ENCODE results near the gene ITPR2. TPM values are rescaled to one million over a fixed set of nuclear protein-coding genes. Genes with fewer than 3 reads are reported as not detected.

Gene ITPR2
- total RNA-seq, 2 experiments from 2014 or later, result 28.8 to 29.9 TPM

- H3K9me3 ChIP-seq (ENCODE audit: control insufficient read depth in 1 of 2, insufficient read depth in 1 of 2, low read length in 2 of 2), result no peaks in the 10 kb centered on the region
- no peaks in the 10 kb centered on the region for H3K27me3 ChIP-seq (ENCODE audit: control insufficient read depth in 1 of 2, insufficient read depth in 2 of 2, low read length in 2 of 2)
- H3K4me1 Mint-ChIP-seq (ENCODE audit: low read depth), result no peaks in the 10 kb centered on the region
- POLR2A ChIA-PET, result no interaction called here
- no peak overlapping the region for H3K4me3 ChIP-seq (ENCODE audit: low read length)
- H3K36me3 Mint-ChIP-seq (ENCODE audit: low read depth), result peaks cover 4% of the 10 kb centered on the region
- DNase-seq (peak in 2 of 14 experiments; percentile 4 to 25), ATAC-seq (ENCODE audit: poor library complexity) (no peak)
- H3K4me1 ChIP-seq (ENCODE audit: insufficient read depth, low read length), result no peaks in the 10 kb centered on the region
- H3K9me3 Mint-ChIP-seq, result no peaks in the 10 kb centered on the region
- no peak for TF ChIP-seq CTCF (IDR thresholded peaks at IDR 0.05)
- no peaks in the 10 kb centered on the region for H3K36me3 ChIP-seq (ENCODE audit: insufficient read depth, low read length)
- H3K27ac Mint-ChIP-seq, result no peak overlapping the region
- H3K27ac ChIP-seq (ENCODE audit: low read depth in 1 of 2, low read length in 2 of 2), result no peak overlapping the region
- intact Hi-C loops (cut with DNase I, micrococcal nuclease), result no loop called here
- CTCF ChIA-PET, result no interaction called here
- no peak overlapping the region for H3K4me3 Mint-ChIP-seq
- H3K27me3 Mint-ChIP-seq, result no peaks in the 10 kb centered on the region
Observed at GRCh38 chr12:26359576-26359975, 473.4 kb downstream of the ITPR2 start.

GRCh38 chr12:26358651-26359050 lies 474.3 kb downstream of the ITPR2 start:
- CTCF ChIA-PET, result no interaction called here
- no peak for TF ChIP-seq CTCF (IDR thresholded peaks at IDR 0.05)

GRCh38 chr12:26347300-26347699 lies 485.7 kb downstream of the ITPR2 start:
- no peaks in the 10 kb centered on the region for H3K9me3 ChIP-seq (ENCODE audit: control insufficient read depth in 1 of 2, insufficient read depth in 1 of 2, low read length in 2 of 2)
- H3K27ac Mint-ChIP-seq, result no peak overlapping the region
- H3K36me3 Mint-ChIP-seq (ENCODE audit: low read depth), result peaks cover 18% of the 10 kb centered on the region
- CTCF ChIA-PET, result interaction anchor here (0.6 kb wide), 1 partner anchor 14 kb away, joined by 3 read pairs; no protein-coding TSS in a partner anchor
- peaks cover 5% of the 10 kb centered on the region for H3K4me1 Mint-ChIP-seq (ENCODE audit: low read depth)
- H3K27me3 ChIP-seq (ENCODE audit: control insufficient read depth in 1 of 2, insufficient read depth in 2 of 2, low read length in 2 of 2), result no peaks in the 10 kb centered on the region
- no peak for TF ChIP-seq CTCF (IDR thresholded peaks at IDR 0.05)
- no peak overlapping the region for H3K27ac ChIP-seq (ENCODE audit: low read depth in 1 of 2, low read length in 2 of 2)
- no peaks in the 10 kb centered on the region for H3K36me3 ChIP-seq (ENCODE audit: insufficient read depth, low read length)
- no peak overlapping the region for H3K4me3 Mint-ChIP-seq
- ATAC-seq (ENCODE audit: poor library complexity), result no peak
- no peaks in the 10 kb centered on the region for H3K9me3 Mint-ChIP-seq
- H3K27me3 Mint-ChIP-seq, result no peaks in the 10 kb centered on the region
- H3K4me1 ChIP-seq (ENCODE audit: insufficient read depth, low read length), result no peaks in the 10 kb centered on the region
- DNase-seq, result no peak
- POLR2A ChIA-PET, result no interaction called here
- intact Hi-C loops (cut with DNase I, micrococcal nuclease), result no loop called here
- H3K4me3 ChIP-seq (ENCODE audit: low read length), result no peak overlapping the region

More at GRCh38 chr12:26358651-26359050, 474.3 kb downstream of the ITPR2 start:
- Mint-ChIP-seq H3K36me3 (ENCODE audit: low read depth) (peaks cover 2% of the 10 kb centered on the region), H3K9me3 (no peaks in the 10 kb centered on the region), H3K4me1 (ENCODE audit: low read depth) (no peaks in the 10 kb centered on the region), H3K27me3 (no peaks in the 10 kb centered on the region), H3K4me3 (no peak overlapping the region), H3K27ac (no peak overlapping the region)
- DNase-seq (no peak), ATAC-seq (ENCODE audit: poor library complexity) (no peak)
- no peak overlapping the region for H3K27ac ChIP-seq (ENCODE audit: low read depth in 1 of 2, low read length in 2 of 2)
- POLR2A ChIA-PET, result no interaction called here
- H3K27me3 ChIP-seq (ENCODE audit: control insufficient read depth in 1 of 2, insufficient read depth in 2 of 2, low read length in 2 of 2), result no peaks in the 10 kb centered on the region
- intact Hi-C loops (cut with DNase I, micrococcal nuclease), result no loop called here
- H3K4me3 ChIP-seq (ENCODE audit: low read length), result no peak overlapping the region
- no peaks in the 10 kb centered on the region for H3K36me3 ChIP-seq (ENCODE audit: insufficient read depth, low read length)
- no peaks in the 10 kb centered on the region for H3K9me3 ChIP-seq (ENCODE audit: control insufficient read depth in 1 of 2, insufficient read depth in 1 of 2, low read length in 2 of 2)
- H3K4me1 ChIP-seq (ENCODE audit: insufficient read depth, low read length), result no peaks in the 10 kb centered on the region
